HG03097 (cell line): ENCODE data around the gene COL5A3.
"Not testable (repeated sequence)": the region's sequence is repeated elsewhere in the genome, so short reads cannot be mapped to it uniquely, and the experiment has no call there.

ENCODE experiments used
- ATAC-seq: cut with Tn5 transposase; IDR thresholded peaks from one replicate; pipeline ENCODE4 v1.9.1; 2021; ENCODE audit not compliant: unreplicated experiment, low FRiP score

COL5A3 gene

DNA sequence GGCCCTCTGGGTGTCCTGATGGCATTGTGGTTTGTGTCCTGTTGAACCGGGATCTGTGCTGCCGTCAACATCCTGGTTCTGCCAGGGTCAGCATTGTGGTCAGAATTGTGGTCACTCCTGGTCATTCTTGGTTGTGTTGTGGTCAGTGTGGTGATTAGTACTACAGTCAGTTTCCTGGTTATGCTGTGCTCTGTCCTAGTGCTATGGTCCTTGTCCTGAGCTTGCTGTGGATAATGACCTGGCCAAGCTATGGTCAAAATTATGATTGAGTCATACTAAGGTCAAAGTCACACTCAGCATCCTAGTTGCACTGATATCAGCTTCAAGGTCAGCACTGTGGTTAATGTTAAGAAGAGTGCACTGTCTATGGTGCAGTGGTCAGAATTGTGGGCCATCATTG lies 69.5 kb downstream of the COL5A3 start:
- no peak for ATAC-seq

DNA sequence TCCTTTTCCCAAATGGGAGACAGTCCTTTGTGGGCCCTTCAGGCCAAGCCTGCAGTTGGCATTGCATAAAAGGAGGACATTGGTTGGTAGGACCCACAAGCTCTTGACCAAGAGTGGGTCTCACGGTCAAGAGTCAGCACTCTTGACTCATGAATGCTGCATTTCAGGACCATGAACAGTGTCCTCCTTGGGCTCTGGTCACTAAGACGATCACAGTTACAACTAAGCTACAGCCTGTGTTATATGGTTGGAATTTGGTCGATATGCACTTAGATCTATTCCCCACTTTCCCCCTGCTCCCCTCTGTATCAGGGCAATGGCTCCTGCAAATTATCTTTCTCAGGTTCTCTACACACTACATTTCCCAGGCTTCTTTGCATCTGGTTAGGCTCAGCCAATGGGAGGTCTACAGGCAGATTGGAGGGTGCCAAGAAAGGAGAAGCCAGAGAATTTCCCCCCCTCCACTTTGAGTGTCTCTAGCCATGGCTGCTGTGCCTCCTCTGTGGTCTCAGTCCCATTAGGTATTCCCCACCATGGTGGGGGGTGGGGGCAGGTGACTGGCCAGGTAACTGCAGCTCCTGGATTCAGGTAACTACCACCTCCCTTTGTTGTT lies 70.9 kb downstream of the COL5A3 start:
- no peak for ATAC-seq

DNA sequence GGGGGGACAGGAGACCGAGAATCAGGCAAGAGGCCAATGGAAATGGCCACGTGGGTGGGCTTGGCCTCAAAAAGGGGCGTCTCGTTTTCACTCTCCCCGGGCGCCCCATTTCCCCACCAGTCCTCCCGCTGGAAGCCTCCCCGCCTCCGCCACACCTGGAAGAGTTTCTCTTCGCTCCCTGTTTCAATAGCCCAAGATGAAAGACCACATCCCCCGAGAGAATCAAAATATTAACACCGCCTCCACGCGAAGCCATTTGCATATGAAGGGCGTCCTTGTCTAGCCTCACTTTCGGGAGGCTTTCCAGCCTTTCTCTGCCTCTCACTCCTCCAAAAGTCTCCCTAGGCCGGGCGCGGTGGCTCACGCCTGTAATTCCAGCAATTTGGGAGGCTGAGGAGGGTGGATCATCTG lies 73.3 kb downstream of the COL5A3 start:
- no peak for ATAC-seq

DNA sequence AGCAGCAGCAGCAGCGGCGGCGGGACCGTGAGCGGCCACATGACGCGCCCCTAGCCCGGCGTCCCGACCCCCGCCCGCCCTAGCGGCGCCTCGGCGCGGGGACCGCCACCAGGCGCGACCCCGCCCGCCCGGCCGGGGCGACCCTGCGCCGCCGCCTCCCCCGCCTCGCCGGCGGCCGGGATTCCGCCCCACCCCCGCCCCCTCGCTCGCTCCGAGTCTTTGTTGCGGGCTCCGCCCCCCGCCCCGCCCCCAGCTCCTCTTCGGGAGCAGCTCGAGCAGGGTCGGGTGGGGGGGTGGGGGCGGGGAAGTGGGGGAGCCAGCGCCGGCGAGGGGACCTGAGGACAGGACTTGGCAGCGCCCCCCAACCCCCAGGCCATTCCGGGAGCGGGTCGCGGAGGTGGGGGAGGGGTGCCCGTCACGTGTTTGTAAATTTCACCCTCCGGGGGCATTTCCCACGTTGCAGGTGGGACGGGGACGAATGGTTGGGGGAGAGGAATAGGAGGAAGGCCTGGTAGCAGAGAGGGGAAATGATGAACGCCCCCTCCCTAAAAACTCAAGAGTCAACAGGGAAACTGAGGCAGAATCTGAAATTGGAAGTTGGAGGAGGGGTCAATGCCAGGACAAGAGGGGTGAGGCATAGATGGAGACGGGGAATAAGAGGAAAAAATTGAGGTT lies 73.8 kb downstream of the COL5A3 start, which contains the start of gene OLFM2:
OLFM2 (minus strand) TSS at position 190 of the 675 bp plus-strand sequence; CDS start at position 41, 149 bp downstream.
- no peak for ATAC-seq

DNA sequence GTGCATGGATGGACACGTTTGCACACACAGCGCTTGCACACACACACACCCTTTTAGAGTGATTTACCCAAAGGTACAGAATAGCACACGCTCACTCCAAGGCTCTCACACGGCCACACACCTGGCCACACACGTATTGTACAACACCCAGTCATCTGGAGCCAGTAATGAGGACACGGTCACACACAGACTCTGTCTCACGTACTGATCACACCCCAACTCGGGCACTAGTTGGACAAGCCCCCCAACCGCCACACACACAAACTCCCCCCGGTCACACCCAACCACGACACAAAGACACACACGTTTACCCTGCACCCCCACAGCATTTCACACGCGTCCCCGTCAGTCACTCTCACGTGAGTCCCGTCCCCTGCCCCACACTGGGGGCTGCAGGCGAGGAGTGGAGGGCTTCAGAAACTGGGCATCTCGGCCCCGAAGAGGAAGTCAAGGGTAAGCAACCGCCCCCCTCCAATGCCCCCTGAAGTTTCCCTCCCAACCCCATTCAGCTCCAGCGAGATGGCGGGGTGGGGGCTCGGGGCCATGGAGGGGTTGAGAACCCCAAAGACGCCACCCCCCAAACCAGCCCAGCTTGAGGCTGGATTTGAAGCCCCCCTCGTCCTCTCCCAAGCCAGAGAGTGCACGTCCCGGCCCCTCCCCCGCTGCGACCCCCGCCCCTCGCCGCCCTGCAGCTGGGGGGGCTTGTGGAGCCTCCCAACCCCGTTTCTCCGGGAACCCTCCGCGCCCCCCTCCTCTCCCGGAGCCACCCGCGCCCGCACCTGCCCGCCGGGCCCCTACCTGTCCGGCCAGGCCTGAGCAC lies 74.6 kb downstream of the COL5A3 start:
- no peak for ATAC-seq

DNA sequence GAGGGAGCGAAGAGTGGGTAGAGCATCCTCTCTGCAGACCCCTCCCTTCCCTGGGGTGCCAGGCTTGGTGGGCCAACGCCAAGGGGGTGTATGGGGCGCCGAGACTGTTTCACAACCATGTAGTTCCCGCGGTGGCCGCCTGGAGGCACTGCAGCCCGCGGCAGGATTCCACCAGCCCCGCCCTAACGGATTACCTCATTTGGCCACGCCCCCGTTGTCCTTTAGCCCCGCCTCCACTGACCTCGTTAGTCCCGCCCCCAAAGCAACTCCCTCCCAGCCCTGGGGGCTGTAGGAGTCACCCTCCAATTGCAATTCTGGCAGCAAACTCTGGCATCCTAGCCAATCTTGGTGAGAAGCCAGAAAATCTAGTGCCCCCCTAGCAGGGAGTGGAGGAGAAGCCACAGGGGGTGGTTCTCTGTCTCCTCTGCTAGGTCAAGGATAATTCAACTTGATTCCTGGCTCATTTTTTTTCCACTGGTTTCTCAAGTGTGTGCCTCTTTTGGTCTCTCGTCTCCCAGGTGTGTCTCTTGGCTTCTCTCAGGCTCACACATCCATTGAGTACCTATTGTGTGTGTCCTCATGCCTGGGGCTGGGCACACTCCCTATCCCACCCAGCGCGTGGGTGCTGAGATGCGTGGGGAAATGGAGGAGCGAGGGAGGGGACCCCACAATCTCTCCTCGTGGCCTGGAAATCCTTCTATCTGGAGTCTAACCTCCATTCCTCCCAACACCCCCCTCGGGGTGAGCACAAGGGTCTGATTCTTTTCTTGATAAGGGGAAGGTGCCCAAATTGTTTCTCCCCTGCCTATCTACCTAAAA lies 76.0 kb downstream of the COL5A3 start:
- no peak for ATAC-seq

DNA sequence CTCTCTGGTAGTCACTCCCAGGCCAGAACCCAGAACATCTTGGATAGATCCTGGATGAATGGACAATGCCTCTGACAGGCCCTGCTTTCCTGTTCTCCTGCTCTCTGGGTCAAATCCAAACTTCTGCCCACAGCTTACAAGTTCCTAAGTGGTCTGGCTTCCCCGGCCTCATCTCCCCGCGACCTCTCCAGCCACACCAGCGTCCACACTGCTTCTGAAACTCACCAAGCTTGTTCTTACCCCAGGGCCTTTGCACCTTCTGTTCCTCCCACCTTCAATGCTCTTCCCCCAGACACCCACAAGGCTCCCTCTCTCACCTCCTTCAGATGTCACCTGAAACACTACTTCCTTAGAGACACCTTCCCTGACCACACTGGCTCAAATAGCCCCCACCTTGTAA lies 77.5 kb downstream of the COL5A3 start:
- ATAC-seq, result no peak

DNA sequence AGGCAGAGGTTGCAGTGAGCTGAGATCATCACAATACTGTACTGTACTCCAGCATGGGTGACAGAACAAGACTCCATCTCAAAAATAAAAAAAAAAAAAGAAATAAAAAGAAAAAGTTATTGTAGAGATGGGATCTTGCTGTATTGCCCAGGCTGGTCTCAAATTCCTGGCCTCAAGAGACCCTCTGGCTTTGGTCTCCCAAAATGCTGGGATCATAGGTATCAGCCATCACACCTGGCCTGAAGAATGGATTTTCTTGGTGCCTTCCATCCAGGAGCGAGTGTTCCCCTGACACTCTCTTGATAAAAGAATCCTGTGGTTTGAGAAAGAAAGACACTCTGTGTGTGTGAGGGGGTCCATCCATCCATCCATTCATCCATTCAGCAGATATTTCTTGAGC lies 78.7 kb downstream of the COL5A3 start:
- no peak for ATAC-seq

DNA sequence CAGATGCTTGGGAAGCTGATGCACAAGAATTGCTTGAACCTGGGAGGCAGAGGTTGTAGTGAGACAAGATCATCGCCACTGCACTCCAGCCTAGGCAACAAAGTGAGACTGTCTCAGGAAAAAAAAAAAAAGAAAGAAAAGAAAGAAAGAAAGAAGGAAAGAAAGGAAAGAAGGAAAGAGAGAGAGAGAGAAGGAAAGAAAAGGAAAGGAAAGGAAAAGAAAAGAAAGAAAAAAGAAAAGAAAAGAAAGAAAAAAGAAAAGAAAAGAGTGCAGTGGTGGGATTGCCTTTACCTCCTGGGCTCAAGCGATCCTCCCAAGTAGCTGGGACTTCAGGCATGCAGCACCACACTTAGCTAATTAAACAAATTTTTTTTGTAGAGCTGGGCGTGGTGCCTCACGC lies 86.9 kb downstream of the COL5A3 start:
- no peak for ATAC-seq

DNA sequence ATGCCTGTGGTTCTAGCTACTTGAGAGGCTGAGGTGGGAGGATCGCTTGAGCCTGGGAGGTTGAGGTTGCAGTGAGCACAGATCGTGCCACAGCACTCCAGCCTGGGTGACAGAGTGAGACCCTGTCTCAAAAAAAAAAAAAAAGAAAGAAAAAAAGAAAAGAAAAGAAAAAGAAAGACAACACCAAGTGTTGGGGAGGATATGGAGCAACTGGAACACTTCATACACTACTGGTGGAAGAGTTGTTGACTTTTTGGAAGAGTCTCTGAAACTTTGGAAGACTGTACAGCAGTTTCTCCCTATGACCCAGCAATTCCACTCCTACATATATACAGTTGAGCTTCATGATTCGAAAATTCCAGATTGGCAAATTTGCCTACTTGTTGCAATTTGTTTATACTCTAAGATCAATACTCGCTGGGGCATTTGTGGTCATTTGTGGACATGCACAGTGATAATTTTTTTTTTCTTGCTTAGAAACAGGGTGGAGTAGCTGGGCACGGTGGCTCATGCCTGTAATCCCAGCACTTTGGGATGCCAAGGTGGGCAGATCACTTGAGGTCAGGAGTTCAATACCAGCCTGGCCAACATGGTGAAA lies 87.4 kb downstream of the COL5A3 start:
- ATAC-seq, result not testable (repeated sequence)

DNA sequence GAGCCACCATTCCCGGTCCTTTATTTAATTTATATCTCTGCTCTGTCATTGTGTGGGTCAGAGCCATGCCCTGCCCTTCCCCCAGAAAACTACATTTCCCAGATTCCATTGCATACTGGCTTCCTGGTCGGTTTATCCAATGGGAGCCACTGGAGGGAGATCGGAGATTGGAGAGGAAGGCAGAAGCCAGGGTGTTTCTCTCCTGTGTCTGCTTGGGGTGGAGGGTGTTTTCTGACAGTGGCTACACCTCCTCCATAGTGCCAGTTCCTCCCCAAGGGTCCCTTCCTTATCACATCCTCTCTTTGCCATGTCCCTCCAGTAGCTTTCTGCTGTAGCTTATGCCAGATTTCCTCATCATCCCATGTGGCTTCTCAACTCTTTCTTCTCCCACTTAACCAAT lies 93.0 kb downstream of the COL5A3 start:
- no peak for ATAC-seq

DNA sequence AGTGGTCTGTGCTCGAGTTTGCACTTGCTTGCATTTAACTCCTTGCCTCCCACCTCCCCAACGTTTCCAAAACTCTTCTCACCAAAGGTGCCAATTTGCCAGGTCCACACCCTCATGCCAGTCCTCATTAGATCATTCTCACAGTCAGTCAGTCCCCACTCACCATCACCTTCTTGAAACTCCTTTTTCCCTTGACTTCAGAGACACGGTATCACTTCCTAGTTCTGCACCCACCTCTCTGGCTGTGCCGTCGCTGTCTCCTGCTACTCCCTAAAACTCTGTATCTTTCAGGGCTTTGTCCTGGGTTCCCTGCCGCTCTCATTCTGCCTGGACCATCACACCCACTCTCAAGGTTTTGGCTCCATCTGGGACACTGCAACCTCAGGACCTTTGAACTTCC lies 93.6 kb downstream of the COL5A3 start:
- ATAC-seq, result no peak

DNA sequence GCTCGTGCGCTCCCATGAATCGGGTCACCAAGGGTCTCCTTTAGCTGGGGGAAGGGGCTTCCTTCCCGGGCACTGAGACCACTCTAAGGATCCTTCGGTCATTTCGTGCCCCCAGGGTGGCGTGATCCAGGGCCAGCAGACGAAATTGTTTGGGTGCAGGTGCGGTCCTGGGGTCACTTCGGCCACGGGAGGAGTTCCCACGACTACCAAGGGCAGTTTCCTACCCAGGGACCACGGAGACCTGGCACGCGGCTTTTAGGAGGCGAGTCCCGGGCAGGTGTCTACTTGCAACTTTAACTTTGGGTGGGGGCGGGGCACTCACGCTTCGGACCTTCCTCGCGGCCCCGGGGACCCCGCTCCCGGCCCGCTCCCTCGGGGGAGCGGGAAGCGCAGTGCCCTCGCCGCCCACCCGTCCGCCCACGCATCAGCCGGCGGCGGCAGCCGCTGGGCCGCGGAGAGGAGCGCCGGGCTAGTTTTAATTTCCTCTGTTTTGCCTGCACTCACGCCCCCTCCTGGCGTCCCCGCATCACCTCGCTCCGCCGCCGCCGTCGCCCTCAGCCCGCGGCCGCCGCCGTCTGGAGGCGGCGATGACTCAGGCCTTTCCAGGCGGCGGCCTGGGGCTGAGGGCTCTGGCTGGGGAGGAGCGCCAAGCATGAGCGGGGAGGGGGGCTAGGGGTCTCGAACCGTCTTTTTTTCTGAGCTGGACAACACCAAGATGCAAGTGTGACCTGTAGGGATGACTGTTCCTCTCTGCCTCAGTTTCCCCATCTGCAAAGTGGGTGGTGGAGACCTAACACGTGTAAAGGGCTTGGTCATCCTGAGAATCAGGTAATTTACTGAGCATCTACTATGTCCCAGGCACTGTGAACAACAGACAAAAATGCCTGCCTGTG lies 95.7 kb downstream of the COL5A3 start:
- ATAC-seq, result no peak

DNA sequence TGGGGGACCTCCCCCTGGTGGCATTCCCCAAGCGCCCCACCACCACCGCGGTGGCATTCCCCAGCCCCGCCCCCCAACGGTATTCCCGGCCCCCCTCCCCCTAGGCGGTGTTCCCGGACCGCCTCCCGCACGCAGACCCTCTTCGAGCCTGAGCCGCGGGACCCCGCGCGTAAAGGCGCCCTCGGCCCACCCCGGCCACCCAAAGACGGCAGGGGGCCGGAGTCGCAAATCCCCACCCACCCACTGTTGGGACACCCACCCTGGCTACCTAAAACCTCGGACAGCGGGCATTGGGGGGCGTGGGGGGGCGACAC lies 96.3 kb downstream of the COL5A3 start:
- ATAC-seq, result no peak

DNA sequence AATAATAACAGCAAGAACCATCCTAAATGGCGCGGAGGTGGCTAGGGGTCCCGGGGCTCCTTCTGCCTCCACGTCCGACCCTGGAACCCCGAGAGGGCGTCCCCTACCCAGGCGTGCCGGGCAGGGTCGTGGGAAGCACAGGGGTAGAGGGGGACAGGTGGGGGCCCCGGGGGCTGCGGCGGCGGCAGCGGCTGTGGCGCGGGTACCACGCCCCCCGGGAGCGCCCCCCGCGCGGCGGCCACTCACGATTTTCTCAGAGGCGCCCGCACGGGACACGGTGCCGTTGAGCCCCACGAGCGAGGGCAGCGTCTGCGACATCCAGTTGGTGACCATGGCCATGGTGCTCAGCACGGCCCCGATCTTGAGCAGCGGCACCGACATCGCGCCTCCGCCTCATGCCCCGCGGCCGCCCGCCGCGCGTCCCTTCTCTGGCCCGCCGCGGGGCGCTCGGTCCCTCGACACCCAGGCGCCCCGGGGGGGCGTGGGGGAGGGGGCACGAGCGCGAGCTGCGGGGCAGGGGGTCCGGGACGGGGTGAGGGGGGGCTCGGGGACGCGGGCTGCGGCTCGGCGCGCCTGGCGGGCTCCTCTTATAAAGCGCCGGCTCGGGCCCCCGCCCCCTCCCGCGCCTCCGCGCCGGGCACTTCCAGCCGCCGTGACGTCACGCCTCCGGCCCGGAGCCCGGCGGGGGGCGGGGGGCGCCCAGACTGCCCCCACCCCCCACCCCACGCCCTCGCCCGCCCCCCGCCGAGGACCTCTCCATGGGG lies 96.9 kb downstream of the COL5A3 start:
- ATAC-seq, result no peak

DNA sequence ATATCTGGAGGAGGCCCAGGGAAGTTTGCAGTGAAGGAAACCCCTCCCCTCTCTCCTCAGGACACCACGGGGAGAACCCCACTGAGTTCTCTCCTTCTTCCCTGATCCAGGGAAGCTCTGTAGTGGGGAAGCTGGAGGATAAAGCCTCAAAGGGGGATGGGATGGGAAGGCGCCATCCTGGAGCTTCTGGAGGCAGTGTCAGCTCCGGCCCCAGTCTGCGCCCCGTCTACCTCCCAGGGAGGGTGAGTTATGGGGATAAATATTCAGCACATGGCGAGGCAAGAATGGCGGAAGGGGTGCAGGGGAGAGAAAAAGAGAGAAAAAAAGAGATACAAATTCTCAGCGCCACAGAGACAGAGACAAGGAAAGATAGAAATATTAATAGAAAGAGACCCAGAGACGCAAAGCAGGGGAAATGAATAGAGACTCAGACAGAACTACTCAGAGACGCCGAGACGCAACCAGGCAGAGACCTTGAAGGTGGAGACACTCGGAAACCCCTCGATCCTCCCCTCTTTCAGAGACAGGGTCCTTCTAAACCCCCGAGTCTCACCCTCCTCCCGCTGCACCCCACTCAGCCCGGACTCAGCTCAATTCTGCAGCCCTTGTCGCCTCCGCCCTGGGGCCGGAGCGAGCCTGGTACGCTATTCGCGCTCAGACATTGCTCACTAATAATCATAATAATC lies 97.6 kb downstream of the COL5A3 start:
- ATAC-seq, result no peak

DNA sequence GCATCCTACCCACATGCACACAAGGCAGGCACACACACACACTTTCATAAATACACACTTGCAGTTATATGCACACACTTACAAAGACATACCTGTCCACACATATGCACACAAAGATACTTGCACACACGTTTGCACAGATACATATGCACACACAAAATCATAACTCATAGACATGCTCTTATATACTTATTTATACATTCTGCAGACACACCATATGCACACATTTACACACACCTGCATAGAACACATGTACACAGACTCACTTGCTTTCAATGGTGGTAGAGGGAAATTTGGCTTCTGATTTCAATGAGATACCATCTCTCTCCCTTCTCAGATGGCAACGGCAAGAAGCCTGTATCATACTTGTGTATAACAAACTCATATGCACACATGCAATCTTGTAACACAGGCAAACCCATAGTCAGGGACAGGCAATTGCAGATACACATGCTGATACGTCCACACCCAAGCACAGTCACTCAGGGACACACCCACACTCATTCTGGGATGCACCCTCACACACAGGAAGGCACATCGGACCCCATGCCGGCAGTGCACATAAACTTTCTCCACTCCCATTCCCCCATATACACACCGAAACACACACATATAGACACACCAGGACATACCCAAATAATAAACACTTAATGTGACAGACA lies 98.6 kb downstream of the COL5A3 start:
- no peak for ATAC-seq

DNA sequence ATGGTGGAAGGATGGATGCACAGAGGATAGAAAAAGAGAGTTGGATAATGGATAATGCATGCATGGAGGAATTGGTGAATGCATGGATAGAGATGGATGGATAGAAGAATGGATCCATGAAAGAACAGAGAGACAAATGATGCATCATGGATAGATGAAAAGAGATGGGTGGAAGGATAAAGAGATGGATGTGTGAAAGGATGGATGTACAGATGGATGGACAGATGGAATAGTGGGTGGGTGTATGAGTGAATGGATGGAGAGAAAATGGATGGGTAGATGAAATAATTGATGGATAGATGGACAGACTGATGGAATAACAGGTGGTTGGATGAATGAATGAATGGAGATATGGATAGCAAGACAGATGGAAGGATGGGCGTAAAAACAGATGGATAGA lies 99.7 kb downstream of the COL5A3 start:
- ATAC-seq, result no peak
